Fibroblast of peridontal ligament (primary cell): ENCODE measurements around the gene RP2.

Experiments used
- DNase-seq: peaks from one replicate; pipeline ENCODE4 v3.0.0-alpha.2; 2010; ENCODE audit errors: extremely low read depth

RP2 gene

DNA sequence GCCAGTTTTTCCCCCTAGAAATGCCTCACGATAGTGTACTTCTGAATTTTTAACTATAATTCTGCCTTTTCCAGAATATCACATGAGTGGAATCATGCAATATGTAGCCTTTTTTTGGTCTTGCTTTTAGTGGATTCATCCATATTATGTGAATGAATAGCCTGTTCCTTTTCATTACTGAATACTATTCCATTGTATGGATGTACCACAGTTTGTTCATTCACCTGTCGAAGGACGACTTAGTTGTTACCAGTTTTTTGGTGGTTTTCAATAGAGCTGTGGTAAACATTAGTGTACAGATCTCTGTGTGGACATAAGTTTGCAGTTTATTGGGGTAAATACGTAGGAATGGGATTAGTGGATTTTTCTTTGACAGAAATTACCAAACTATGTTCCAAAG lies 83.4 kb downstream of the RP2 start:
- DNase-seq: no peak

DNA sequence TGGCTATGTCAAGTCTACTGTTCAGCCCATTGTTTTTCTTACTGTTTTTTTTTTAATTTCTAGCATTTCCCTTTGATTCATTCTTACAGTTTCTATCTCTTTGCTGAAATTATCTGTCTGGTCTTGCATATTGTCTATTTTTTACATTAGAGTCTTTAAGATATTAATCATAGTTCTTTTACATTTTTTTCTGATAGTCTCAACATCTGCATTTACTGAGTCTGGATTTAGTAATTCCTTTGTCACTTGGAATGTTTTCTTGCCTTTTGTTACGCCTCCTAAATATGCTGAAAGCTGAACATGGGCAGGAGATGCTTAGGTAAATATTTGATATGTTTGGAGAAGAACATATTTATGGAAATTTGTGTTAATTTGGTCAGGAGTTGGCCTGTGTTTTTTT lies 85.8 kb downstream of the RP2 start:
- DNase-seq: no peak

- DNase-seq: no peak
These were observed 90.9 kb downstream of the RP2 start for GRCh38 chrX:46927718-46928117.

- DNase-seq: peak; percentile 39
These were observed 92.8 kb downstream of the RP2 start for GRCh38 chrX:46929439-46930261.
